CD4-positive, alpha-beta T cell treated with Interleukin-6 at 100 ng/mL for 8 hours (primary cell): ENCODE measurements around the gene SLC15A3.

Experiments used
- DNase-seq: peaks from one replicate; pipeline ENCODE4 v3.0.0-alpha.2; 2020; ENCODE audit warnings: mixed read lengths, low spot score

SLC15A3 gene

DNA sequence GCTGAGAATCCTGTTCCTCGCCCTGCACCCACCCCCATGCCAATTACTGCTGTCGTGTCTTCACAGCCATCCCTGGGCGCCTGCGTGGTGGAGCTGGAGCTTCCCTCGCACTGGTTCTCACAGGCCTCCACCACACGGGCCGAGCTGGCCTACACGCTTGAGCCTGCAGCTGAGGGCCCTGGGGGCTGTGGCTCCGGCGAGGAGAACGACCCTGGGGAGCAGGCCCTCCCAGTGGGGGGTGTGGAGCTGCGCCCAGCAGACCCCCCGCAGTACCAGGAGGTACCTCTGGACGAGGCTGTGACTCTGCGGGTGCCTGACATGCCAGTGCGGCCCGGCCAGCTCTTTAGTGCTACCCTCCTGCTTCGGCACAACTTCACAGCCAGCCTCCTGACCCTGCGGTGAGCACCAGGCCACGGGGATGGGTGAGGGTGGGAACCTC, 23.4 kb downstream of the SLC15A3 start:
- DNase-seq = no peak

DNA sequence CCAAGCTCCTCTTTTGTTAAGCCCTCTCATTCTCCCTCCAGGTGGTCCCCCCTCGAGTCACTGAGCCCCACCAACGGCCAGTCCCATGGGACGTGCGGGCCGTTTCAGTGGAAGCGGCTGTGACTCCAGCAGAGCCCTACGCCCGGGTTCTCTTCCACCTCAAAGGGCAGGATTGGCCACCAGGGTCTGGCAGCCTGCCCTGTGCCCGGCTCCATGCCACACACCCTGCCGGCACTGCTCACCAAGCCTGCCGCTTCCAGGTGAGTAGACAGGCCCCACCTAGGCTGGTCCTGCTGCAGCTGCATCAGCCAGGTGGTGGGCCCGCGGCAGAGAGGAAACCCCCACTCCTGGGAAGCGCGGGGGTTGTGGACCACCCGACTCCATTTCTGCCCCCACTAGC, 24.4 kb downstream of the SLC15A3 start:
- DNase-seq = no peak

DNA sequence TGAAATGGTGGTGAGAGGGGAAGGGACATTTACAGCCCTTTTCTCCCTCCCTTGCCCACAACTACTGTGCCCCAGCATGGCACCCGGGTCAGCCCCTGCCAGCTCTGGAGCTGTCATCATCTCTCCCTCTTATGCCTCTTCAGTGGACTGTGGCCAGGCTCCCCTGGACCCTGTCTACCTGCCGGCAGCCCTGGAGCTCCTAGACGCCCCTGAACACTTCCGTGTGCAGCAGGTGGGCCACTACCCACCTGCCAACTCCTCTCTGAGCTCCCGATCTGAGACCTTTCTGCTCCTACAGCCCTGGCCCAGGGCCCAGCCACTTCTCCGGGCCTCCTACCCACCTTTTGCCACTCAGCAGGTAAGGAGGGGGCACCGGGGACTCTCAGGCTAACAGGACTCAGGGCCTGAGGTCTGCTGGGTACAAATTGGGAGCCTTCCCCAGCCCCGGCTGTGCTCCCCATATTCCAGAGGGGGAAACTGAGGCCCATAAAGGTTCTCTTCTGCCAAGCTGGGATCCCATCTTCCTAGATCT, 24.8 kb downstream of the SLC15A3 start:
- DNase-seq = no peak

DNA sequence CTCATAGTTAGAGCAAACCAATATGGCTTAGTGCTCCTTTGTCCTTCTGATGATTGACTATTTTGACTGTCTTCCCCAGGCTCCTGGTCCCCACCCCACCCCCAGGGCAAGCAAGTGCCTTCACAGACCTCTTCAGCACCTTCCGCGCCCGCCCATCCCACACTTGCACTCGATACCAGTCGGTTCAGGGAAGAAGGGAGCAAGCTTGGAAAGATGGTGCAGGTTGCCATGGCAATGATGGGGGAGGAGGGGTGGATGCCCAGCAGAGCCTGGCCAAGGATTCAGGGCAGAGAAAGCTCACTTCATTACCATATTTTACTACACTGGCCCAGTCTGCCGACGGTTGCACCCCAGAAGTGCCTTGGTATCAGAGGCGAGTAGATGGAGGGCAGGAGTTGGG, 25.5 kb downstream of the SLC15A3 start:
- no peak for DNase-seq

DNA sequence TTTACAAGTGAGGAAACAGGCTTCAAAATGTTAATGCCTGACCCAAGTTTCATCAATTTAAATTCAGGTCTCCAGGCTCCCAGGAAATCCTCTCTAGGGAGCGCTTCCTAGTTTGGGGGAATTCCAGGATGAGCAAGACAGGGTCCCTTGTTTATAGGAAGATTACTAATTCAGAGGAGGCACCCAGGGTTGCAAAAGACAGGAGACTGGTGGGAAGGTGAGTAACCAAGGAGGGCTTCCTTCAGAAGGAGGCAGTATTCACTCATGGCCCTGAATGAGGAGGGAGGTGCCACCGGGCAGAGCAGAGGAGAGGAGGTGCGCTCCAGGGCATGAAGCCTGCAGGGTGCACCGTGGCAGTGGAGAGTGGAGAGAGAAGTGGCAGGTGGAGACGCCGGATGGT, 26.1 kb downstream of the SLC15A3 start:
- no peak for DNase-seq

DNA sequence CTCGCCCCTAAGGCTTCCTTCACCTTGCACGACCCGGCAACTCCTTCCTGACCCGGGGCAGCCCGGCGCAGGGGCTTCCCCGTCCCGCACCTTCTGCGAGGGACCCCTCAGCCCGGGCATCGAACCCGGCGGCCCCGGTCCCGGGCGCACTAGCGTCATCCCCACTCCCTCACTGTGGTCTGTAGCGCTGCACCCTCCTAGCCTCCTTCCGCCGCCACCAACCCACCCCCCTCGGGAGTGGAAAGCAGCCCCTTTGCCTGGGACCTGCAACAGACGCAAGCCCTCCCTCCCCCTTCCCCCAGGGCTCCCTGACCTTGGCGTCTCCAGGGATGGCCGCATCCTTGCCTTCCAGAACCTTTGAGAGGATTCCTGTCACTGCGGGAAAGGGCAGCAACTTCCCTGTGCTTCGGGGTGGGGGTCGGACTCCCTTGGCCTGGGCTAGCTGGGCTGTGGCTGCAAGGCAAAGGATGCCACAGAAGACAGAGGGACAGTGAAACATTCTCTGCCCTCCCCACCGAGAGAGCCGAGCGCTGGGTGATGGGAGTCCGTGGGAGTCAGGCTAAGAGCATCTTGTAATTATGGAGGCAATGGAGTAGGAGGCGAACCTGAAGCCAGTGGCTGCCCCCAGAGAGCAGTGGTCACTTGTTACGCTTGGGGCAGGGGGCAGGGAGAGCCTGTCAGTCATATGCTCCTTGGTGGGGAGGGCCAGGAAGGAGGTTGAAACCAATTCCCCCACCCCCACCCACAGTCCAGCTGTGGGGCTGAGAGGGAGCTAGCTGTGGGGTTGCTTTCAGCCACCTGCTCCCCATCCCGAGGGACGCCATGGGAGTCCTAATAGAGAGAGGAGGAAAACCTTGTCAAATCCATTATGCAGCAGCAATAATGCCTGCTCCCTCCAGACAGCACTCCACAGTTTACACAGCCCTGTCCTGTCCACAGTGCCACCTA, 26.8 kb downstream of the SLC15A3 start:
- DNase-seq = no peak

DNA sequence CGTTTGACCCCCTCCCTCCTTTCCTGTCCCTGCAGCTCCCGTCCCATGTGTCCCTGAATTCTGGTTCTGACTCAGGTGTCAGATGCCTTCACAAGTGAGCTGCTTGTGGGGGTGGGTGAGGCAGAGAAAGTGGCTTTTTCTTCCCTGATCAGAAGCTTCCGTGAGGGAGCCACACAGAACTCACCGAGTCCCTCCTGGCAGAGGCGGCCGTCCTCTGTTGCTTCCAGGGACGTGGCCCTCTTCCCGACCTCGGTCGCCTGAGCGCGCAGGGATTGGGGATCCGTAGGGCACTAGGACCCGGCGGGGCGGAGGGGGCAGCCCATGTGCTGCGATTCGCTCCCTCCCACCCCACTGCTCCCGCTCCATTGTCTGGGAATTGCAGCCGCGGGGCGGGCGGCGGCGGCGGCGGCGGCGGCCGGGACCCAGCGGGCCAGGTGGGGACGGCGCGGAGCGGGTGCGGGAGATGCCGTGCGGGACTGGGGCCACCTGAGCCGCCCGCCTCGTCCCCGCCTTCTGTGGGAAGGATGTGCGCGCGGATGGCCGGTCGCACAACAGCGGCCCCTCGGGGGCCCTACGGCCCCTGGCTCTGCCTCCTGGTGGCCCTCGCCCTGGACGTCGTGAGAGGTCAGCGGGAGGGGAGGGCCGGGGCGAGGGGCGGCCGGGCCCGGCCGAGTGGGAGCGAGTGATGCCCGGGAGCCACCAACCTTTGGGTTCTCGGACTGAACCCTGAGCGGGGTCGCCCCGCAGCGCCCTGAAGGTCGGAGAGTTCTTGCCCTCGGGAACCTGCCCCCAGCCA, 27.7 kb downstream of the SLC15A3 start, which contains the start of gene TMEM132A:
TSS of gene TMEM132A (plus strand) at position 351 of the 796 bp plus-strand sequence. CDS start at position 525, 174 bp downstream.
- DNase-seq = no peak

DNA sequence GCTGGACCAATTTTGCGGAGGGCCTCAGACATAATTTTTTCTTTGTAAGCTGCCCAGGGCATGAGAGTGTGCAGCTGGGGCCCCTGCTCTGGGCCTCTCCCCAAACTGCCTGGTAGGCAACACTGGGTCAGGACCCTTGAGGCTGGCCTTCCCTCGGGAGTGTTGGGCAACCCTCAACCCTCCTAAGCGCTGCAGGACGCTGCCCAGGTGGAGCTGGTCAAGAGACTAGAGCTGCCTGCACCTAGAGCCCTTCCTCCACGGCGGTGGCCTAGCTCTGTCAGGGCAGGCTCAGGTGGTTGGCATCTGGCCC, 28.2 kb downstream of the SLC15A3 start:
- DNase-seq = no peak

DNA sequence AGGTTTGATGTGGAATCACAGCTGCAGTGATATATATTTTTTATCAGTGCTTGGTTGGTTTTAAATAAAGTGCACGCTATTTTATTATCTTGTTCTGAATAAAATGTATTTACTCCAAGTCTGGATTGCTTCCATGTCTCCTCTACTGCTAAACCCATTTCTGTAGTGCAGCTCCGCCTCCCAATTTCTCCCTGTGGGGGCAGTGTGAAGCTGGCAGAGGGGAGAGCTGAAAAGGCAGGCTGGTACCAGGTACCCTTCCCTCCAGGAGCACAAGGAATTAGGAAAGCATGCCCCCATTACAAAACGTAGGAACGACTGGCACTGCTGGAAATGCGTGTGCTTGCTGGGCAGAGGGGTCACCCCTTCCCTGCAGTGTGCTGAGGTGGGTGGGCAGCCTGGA, 28.6 kb downstream of the SLC15A3 start:
- DNase-seq = no peak

DNA sequence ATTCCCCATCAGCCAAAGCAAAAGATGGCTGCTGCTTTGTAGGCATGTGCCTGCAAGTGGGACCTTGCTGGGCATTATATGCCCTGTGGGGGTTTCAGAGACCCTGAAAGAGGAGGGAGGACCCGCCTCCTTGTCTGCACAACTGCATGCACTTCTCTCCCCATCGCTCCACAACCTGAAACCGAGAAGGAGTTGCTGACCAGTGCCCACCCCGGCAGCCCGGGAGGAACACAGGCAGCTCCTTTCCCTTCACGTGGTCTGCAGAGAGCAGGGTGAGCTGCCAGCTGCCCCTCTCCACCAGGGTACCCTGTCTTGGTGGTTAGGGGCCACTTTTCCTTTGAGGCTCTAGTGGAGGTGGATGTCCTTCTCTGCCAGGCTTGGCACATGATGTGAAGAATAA, 29.1 kb downstream of the SLC15A3 start:
- no peak for DNase-seq

DNA sequence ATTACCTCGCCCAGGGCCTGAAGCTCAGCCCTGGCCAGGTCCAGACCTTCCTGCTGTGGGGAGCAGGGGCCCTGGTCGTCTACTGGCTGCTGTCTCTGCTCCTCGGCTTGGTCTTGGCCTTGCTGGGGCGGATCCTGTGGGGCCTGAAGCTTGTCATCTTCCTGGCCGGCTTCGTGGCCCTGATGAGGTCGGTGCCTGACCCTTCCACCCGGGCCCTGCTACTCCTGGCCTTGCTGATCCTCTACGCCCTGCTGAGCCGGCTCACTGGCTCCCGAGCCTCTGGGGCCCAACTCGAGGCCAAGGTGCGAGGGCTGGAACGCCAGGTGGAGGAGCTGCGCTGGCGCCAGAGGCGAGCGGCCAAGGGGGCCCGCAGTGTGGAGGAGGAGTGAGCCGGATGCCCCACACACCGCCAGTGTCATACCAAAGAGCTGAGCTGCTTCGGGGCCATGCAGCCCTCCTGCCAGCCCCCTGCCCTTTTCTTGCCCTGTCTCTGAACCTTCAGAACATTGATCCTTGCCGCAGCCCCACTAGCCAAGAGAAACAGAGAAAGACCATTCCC, 30.1 kb downstream of the SLC15A3 start:
- DNase-seq = no peak

DNA sequence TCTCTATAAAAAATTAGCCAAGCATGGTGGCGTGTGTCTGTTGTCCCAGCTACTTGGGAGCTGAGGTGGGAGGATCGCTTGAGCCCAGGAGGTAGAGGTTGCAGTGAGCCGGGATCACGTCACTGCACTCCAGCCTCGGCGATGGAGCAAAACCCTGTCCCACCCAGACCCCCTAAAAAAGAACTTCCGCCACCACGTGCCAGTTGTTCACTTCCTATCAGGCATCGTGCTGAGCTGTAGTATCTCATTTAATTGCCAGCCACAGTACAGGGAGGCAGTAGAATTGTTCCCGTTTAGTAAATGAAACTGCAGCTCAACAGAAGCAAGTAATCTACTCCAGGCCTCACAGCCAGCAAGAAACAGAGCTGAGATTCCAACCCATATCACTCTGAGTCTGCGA, 30.7 kb downstream of the SLC15A3 start:
- no peak for DNase-seq

DNA sequence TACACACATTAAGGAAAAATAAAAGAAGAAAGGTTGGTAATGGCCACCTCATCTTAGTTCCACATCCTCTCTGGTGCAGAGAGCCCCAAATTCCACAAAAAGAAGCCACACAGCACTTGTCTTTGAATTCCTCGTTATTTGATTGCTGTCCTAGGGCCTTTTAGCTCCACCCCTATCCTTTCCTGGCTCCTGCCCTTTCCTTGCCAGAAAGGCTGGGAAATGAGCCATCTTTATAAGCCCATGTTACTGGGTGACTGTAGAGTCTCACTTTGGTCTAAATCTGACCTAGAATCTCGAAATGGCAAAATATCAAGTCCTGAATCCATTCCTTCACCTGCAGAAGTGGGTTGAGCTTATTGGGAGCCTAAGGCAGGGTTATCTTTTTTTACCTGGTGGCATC, 32.0 kb downstream of the SLC15A3 start:
- DNase-seq = no peak

DNA sequence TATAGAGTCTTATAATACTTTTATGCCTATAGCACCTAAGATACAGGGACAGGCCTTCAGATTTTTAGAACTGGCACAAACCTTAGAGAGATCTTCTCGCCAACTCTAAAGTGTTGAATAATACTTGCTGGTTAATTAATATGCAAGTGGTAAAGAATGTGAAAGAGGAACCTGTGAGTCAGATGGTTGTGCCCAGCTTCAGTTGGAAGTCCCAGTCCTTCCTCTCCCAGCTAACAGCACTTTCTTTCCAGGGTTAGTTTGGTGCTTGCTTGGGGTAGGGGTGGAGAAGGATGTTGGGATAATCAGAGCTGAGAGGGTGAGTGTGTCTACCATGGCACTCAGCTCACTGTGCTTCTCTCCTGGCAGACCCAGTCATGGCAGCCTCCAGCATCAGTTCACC, 32.7 kb downstream of the SLC15A3 start:
- DNase-seq = no peak

DNA sequence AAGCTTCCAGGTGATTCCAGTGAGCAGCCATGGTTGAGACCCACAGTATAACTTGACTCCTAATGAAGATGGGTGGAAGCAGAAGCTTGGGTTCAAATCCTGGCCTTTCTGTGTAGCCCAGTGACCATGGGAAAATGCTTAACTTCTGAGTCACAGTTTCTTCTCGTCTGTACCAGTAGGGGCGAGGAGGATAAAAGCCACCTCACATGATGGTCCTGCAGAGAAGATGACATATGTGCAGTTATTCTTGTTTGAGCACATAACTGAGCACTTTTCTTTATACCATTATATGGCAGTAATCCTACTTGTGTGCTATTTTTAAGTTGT, 33.1 kb downstream of the SLC15A3 start:
- DNase-seq = no peak

DNA sequence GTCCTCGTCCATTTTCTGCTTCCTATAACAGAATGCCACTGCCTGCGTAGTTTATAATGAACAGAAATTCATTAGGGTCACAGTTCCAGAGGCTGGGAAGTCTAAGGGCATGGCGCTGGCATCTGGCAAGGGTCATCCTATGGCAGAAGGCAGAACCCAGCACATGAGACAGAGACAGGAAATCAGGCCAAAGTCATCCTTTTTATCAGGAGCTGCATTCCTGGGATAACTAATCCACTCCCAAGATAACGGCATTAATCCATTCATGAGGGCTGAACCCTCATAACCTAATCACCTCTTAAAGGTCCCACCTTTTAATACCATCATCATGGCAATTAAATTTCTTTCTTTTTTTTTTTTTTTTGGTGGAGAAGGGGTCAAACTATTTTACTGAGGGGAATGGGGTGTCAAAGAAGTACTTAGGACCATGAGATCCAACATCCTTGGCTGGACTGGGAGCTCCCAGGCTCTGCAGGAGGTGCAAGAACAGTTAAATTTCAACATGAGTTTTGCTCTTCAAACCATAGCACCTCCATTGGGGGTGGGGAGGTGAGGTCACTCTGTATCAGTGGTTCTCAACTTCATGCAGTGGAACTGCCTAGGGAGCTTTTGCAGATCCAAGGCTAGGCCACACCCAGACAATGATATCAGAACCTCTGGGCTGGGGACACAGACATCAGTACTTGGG, 33.6 kb downstream of the SLC15A3 start:
- DNase-seq = no peak

DNA sequence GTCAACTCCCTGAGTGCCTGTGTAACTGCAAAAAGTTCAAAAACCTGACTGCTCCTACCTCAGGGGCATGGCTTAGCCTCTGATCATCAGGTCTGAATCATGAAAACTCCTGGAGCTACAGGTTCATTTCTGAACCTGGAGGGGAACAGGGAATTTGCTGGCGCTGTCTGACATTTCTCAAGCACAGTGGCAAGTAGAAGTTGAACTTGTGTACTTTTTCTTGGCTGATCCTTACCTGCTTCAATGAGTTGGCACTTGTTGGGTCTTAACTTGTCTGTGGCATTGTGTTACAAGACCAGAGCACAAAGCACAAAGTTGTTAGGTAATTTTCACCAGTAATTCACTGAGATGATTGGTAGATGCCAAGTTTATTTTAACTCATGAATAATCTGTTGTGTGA, 34.7 kb downstream of the SLC15A3 start:
- no peak for DNase-seq

DNA sequence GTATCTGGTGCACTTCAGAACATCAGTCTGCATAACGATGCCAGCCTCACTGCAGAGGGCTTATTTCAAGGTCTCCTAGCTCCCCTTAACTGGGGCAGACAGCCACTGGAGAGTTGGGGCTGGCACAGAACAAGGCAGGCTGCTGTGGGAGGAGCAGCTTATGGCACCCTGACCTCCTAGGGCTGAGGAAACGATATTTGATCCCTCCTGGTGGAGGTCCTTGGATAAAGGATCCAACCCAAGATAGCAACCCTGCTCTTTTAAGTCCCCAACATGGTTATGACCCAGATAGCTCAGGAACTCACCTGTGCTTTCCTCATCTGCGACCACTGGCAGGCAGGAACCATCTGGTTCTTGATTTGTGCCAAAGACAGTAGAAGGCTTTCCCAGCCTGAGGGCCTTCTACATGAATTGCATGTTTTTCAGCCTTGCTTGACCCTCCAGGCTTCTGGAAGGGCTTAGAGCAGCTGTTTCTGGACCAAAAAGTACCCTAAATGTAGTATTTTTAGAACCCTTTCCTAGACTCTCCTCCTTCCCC, 35.2 kb downstream of the SLC15A3 start:
- no peak for DNase-seq

DNA sequence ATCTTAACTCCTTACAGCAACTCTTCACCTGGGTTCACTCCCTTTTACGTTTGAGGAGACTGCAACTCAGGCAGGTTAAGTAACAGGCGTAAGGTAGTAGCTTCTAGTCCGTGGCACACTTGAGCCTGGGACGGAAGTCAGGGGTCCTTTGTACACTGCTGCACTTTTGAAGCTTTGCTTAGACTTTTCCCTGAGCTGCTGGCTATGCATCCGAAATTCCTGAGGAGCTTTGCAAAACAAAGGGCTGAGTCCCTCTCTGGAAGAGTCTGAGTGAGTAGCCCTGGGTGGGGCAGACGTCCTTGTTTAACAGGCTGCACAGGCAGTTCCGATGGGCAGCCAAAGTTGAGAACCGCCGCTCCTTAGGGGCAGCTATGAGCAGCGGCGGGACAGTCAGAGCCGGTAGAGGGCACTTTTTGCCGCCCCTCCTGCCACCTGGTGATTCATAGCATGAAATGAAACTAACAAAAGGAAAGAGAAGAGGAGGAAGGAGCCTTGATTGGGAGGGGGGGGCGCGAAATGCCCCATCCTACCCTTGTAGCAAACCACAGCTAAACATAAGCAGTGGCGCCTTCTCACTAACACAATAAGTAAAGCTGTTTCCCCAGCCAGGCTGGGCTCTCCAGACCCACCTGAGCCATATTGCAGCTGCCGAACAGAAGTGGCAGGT, 36.6 kb downstream of the SLC15A3 start:
- peak; percentile 76 for DNase-seq

DNA sequence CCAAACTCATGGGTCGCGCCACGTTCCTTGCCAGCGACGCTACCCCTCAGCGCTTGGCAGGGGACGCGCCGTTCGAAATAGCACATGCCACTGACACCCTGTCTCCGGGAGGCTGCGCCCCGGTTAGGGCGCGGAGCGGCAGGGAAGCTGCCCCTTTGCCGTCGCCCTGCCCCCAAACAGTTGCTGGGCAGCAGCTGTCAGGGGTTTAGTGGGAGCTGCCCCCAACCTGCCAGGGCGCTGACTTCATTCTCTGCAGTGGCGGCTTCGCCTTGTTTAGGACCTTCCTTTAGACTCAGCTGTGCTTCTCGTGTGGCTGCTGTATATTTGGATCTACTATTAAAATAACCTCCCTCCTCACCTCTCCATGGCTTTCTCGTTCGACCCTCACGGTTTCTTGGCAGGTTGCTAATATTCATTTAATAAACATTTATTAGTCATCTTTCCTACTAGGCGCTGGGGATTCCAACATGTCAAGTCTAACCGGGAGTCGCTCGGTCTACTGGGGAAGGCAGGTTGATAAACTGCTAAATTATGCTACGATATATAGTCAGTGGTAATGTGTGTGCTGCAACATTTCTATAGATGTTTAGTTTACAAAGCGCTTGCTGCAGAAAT, 37.2 kb downstream of the SLC15A3 start:
- DNase-seq = no peak
